ENCODE results near the gene GABBR2. TPM values are rescaled to one million over a fixed set of nuclear protein-coding genes. Genes with fewer than 3 reads are reported as not detected.

GABBR2 gene
- total and polyA plus RNA-seq, 2 donors (not counting 1 experiment from before 2014, with no cell fraction given), result 0.03 TPM; not detected in 1

DNA sequence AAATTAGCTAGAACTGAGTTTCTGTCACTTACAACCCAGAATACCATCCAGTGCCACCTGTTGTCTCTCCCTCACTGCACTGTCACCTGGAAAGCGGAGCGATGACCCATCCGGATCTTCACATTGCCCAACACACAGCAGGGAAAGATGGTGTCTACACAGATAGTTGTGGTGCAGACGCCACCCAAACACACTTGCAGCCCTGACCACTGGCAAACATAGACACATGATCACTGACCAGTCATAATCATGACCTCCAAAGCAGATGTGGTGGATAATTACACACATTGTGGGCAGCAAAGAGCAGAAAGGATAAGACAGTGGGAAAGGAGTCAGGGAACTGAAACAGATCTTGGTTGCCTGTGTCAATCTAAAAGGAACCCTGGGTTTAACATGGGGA lies 64.7 kb downstream of the GABBR2 start:
- Mint-ChIP-seq H3K4me3 (no peak overlapping the region), H3K27me3 (peaks cover 30% of the 10 kb centered on the region), H3K27ac (no peak overlapping the region), H3K4me1 (no peaks in the 10 kb centered on the region), H3K9me3 (ENCODE audit: insufficient read depth) (no peaks in the 10 kb centered on the region)
- CTCF ChIA-PET, result no interaction called here
- TF ChIP-seq, protein P1, sequence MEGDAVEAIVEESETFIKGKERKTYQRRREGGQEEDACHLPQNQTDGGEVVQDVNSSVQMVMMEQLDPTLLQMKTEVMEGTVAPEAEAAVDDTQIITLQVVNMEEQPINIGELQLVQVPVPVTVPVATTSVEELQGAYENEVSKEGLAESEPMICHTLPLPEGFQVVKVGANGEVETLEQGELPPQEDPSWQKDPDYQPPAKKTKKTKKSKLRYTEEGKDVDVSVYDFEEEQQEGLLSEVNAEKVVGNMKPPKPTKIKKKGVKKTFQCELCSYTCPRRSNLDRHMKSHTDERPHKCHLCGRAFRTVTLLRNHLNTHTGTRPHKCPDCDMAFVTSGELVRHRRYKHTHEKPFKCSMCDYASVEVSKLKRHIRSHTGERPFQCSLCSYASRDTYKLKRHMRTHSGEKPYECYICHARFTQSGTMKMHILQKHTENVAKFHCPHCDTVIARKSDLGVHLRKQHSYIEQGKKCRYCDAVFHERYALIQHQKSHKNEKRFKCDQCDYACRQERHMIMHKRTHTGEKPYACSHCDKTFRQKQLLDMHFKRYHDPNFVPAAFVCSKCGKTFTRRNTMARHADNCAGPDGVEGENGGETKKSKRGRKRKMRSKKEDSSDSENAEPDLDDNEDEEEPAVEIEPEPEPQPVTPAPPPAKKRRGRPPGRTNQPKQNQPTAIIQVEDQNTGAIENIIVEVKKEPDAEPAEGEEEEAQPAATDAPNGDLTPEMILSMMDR (IDR thresholded peaks at IDR 0.05), result no peak
- TF ChIP-seq EZH2 (IDR thresholded peaks at IDR 0.05; ENCODE audit: borderline replicate concordance, insufficient read depth, low read depth, low read length, poor library complexity, severe bottlenecking), result no peak
- H3K27me3 ChIP-seq (replicated peaks in 1 of 4; ENCODE audit: control extremely low read depth in 1 of 4, control insufficient read depth in 3 of 4, insufficient read depth in 4 of 4, low read length in 3 of 4), result peaks cover 0 to 5% (median 0%) of the 10 kb centered on the region in 4 experiments
- intact Hi-C loops (cut with micrococcal nuclease), result no loop called here
- WGBS (ENCODE audit: insufficient coverage), result no CpG with 5 or more reads among the region's 4 CpGs
- no peaks in the 10 kb centered on the region for H3K79me2 ChIP-seq (ENCODE audit: control insufficient read depth, insufficient read depth, low read length)
- H3K9me3 ChIP-seq (ENCODE audit: control extremely low read depth in 1 of 3, control insufficient read depth in 2 of 3, insufficient read depth in 1 of 3, low read length in 2 of 3), result peaks cover 0 to 8% (median 0%) of the 10 kb centered on the region in 3 donors
- DNase-seq, result no peak
- no peak overlapping the region for H3K27ac ChIP-seq (ENCODE audit: low read length in 2 of 2)
- no peaks in the 10 kb centered on the region for H4K20me1 ChIP-seq (ENCODE audit: control insufficient read depth, insufficient read depth, low read length, poor library complexity, severe bottlenecking)
- no peaks in the 10 kb centered on the region for H3K36me3 ChIP-seq (replicated peaks in 1 of 2; ENCODE audit: control extremely low read depth in 1 of 2, control insufficient read depth in 1 of 2, extremely low read depth in 1 of 2, insufficient read depth in 2 of 2, low read length in 1 of 2)
- ATAC-seq (ENCODE audit: low read depth), result no peak
- H3K4me2 ChIP-seq (replicated peaks; ENCODE audit: low read depth, low read length, poor library complexity, severe bottlenecking), result no peak overlapping the region
- H3K4me3 ChIP-seq (ENCODE audit: control extremely low read depth in 1 of 5, extremely low read depth in 1 of 5, insufficient read depth in 1 of 5, low read depth in 2 of 5, low read length in 4 of 5), result no peak overlapping the region
- POLR2A ChIA-PET, result no interaction called here
- no peaks in the 10 kb centered on the region for H3K4me1 ChIP-seq (ENCODE audit: control insufficient read depth in 2 of 2, insufficient read depth in 2 of 2, low read length in 2 of 2)
- H2AFZ ChIP-seq (ENCODE audit: insufficient read depth, low read depth, low read length, poor library complexity, severe bottlenecking), result no peak overlapping the region
- no peak overlapping the region for H3K9ac ChIP-seq (ENCODE audit: low read length)

DNA sequence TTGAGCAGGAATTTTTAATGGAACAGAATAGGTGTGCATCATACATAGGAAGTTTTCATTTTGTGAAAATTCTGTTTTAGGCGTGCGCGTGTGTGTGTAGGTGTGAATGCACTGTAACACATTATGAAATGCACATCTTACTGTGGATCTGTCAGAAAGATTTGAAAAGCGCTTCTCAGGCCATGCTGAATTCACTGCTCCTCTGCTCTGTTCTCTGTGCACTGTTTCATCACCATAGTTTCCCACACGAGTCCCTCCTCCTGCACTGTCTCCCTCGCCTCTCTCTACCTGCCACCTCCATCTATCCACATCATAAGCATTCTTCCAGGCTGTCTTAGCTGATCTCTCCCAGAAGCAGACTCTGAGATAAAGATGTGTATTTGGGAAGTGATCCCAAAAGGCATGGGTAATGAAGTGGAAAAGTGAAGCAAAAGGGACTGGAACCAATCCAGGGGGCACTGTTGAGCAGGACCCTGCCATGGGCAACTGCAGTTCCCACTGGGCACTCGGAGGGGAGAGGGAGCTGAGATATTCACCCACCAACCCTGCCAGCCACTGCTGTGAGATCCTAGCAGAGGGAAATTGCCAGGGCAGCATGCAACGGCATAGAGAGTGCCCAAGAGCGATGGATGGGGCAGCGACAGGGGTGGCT lies 65.9 kb downstream of the GABBR2 start:
- H3K27ac ChIP-seq (ENCODE audit: low read length in 2 of 2), result no peak overlapping the region
- H3K4me3 ChIP-seq (ENCODE audit: control extremely low read depth in 1 of 5, extremely low read depth in 1 of 5, insufficient read depth in 1 of 5, low read depth in 2 of 5, low read length in 4 of 5), result no peak overlapping the region
- H3K36me3 ChIP-seq (replicated peaks in 1 of 2; ENCODE audit: control extremely low read depth in 1 of 2, control insufficient read depth in 1 of 2, extremely low read depth in 1 of 2, insufficient read depth in 2 of 2, low read length in 1 of 2), result no peaks in the 10 kb centered on the region
- 89% methylated on average over 7 of the region's 10 CpGs for WGBS (ENCODE audit: insufficient coverage)
- no peak overlapping the region for H3K4me2 ChIP-seq (replicated peaks; ENCODE audit: low read depth, low read length, poor library complexity, severe bottlenecking)
- no peak overlapping the region for H2AFZ ChIP-seq (ENCODE audit: insufficient read depth, low read depth, low read length, poor library complexity, severe bottlenecking)
- intact Hi-C loops (cut with micrococcal nuclease), result no loop called here
- H3K4me1 Mint-ChIP-seq, result no peaks in the 10 kb centered on the region
- H3K27me3 Mint-ChIP-seq, result peaks cover 30% of the 10 kb centered on the region
- H3K27ac Mint-ChIP-seq, result no peak overlapping the region
- POLR2A ChIA-PET, result no interaction called here
- DNase-seq, result no peak
- no peaks in the 10 kb centered on the region for H3K79me2 ChIP-seq (ENCODE audit: control insufficient read depth, insufficient read depth, low read length)
- peaks cover 0 to 5% (median 0%) of the 10 kb centered on the region in 4 experiments for H3K27me3 ChIP-seq (replicated peaks in 1 of 4; ENCODE audit: control extremely low read depth in 1 of 4, control insufficient read depth in 3 of 4, insufficient read depth in 4 of 4, low read length in 3 of 4)
- no peaks in the 10 kb centered on the region for H4K20me1 ChIP-seq (ENCODE audit: control insufficient read depth, insufficient read depth, low read length, poor library complexity, severe bottlenecking)
- no peaks in the 10 kb centered on the region for H3K9me3 Mint-ChIP-seq (ENCODE audit: insufficient read depth)
- CTCF ChIA-PET, result no interaction called here
- TF ChIP-seq, protein P1 (IDR thresholded peaks at IDR 0.05), result no peak
- TF ChIP-seq EZH2 (IDR thresholded peaks at IDR 0.05; ENCODE audit: borderline replicate concordance, insufficient read depth, low read depth, low read length, poor library complexity, severe bottlenecking), result no peak
- no peaks in the 10 kb centered on the region for H3K4me1 ChIP-seq (ENCODE audit: control insufficient read depth in 2 of 2, insufficient read depth in 2 of 2, low read length in 2 of 2)
- H3K9me3 ChIP-seq (ENCODE audit: control extremely low read depth in 1 of 3, control insufficient read depth in 2 of 3, insufficient read depth in 1 of 3, low read length in 2 of 3), result peaks cover 0 to 8% (median 0%) of the 10 kb centered on the region in 3 donors
- no peak for ATAC-seq (ENCODE audit: low read depth)
- H3K4me3 Mint-ChIP-seq, result no peak overlapping the region
- H3K9ac ChIP-seq (ENCODE audit: low read length), result no peak overlapping the region

Measured in B cell (primary cell).